ENCODE data around the gene TOMM20. TPM values are rescaled to one million over a fixed set of nuclear protein-coding genes. Genes with fewer than 3 reads are reported as not detected.

The TOMM20 gene
- total RNA-seq, 1 donor from 2014 or later, result 100 TPM

GRCh38 chr1:235122348-235122747 is 6.3 kb downstream of the TOMM20 start:
- Mint-ChIP-seq H3K36me3 (ENCODE audit: unreplicated experiment) (peaks cover 37% of the 10 kb centered on the region), H3K9me3 (ENCODE audit: unreplicated experiment) (no peaks in the 10 kb centered on the region), H3K27me3 (ENCODE audit: unreplicated experiment) (no peaks in the 10 kb centered on the region), H3K4me1 (ENCODE audit: unreplicated experiment) (peaks cover 37% of the 10 kb centered on the region), H3K4me3 (ENCODE audit: unreplicated experiment) (no peak overlapping the region), H3K27ac (ENCODE audit: unreplicated experiment) (no peak overlapping the region)
- no peak for DNase-seq (ENCODE audit: extremely low spot score, unreplicated experiment)
- TF ChIP-seq, protein P1, sequence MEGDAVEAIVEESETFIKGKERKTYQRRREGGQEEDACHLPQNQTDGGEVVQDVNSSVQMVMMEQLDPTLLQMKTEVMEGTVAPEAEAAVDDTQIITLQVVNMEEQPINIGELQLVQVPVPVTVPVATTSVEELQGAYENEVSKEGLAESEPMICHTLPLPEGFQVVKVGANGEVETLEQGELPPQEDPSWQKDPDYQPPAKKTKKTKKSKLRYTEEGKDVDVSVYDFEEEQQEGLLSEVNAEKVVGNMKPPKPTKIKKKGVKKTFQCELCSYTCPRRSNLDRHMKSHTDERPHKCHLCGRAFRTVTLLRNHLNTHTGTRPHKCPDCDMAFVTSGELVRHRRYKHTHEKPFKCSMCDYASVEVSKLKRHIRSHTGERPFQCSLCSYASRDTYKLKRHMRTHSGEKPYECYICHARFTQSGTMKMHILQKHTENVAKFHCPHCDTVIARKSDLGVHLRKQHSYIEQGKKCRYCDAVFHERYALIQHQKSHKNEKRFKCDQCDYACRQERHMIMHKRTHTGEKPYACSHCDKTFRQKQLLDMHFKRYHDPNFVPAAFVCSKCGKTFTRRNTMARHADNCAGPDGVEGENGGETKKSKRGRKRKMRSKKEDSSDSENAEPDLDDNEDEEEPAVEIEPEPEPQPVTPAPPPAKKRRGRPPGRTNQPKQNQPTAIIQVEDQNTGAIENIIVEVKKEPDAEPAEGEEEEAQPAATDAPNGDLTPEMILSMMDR (IDR thresholded peaks at IDR 0.05), result no peak

GRCh38 chr1:235113183-235113917 is 15.3 kb downstream of the TOMM20 start:
- no peaks in the 10 kb centered on the region for H3K9me3 Mint-ChIP-seq (ENCODE audit: unreplicated experiment)
- H3K4me1 Mint-ChIP-seq (ENCODE audit: unreplicated experiment), result peaks cover 10% of the 10 kb centered on the region
- TF ChIP-seq, protein P1 (IDR thresholded peaks at IDR 0.05), result no peak
- H3K27ac Mint-ChIP-seq (ENCODE audit: unreplicated experiment), result no peak overlapping the region
- H3K4me3 Mint-ChIP-seq (ENCODE audit: unreplicated experiment), result no peak overlapping the region
- H3K27me3 Mint-ChIP-seq (ENCODE audit: unreplicated experiment), result no peaks in the 10 kb centered on the region
- no peak for DNase-seq (ENCODE audit: extremely low spot score, unreplicated experiment)
- H3K36me3 Mint-ChIP-seq (ENCODE audit: unreplicated experiment), result peaks cover 56% of the 10 kb centered on the region

DNA sequence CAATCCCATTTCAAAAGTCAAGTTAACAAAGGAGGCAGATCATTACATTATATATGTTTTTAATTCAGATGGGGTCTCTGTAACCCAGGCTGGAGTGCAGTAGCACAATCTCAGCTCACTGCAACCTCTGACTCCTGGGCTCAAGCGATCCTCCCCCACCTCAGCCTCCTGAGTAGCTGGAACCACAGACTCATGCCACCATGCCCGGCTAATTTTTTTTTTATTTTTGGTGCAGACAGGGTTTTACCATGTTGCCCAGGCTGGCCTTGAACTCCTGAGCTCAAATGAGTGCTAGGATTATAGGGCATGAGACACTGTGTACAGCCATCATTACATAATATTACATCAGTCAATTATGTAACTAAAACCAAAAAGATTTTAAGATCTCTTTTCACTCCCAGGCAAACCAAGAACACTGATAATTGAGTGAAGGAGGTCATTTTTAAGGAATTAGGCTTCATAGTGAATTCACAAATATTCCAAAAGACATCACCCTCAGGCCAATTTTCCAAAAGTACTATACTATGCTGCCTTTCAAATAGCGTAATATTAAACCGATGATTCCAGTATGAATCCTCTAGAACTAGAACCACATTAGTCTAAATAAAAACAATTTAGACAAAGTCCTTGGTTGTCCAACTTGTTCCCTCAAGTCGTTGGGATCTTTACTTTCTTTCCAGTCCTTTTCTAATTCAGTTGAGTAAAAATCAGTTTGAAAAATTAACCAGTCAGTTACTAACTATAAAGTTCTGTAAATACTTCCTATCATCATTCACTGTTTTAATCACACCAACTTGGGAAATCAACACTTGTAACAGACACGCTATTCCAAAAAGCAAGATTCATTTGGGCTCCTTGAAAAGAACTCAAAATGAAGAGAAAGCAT is 16.1 kb downstream of the TOMM20 start:
- H3K36me3 Mint-ChIP-seq (ENCODE audit: unreplicated experiment), result peaks cover 49% of the 10 kb centered on the region
- no peak for DNase-seq (ENCODE audit: extremely low spot score, unreplicated experiment)
- TF ChIP-seq, protein P1 (IDR thresholded peaks at IDR 0.05), result no peak
- H3K27ac Mint-ChIP-seq (ENCODE audit: unreplicated experiment), result peak overlapping the region; percentile 42
- H3K9me3 Mint-ChIP-seq (ENCODE audit: unreplicated experiment), result no peaks in the 10 kb centered on the region
- H3K4me3 Mint-ChIP-seq (ENCODE audit: unreplicated experiment), result no peak overlapping the region
- peaks cover 10% of the 10 kb centered on the region for H3K4me1 Mint-ChIP-seq (ENCODE audit: unreplicated experiment)
- no peaks in the 10 kb centered on the region for H3K27me3 Mint-ChIP-seq (ENCODE audit: unreplicated experiment)

DNA sequence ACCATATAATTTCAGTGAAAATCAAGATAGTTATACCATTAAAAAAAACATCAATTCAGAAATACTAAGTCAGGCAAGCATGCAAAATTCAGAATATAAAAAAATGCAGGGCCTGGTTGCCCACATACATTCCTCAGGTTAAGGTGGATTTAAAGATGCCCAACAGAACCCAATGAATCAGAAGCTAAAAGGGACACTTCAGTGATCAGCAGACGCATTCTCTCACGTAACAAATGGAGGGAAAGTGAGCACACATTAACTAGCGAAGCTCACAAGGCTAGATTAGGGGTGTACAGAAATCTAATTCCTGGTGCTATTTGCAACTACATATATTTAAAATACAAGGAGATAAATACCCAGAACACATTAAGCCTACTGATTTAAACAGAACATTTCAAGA is 17.5 kb downstream of the TOMM20 start:
- Mint-ChIP-seq H3K4me1 (ENCODE audit: unreplicated experiment) (peaks cover 10% of the 10 kb centered on the region), H3K27ac (ENCODE audit: unreplicated experiment) (no peak overlapping the region), H3K36me3 (ENCODE audit: unreplicated experiment) (peaks cover 55% of the 10 kb centered on the region), H3K9me3 (ENCODE audit: unreplicated experiment) (no peaks in the 10 kb centered on the region), H3K4me3 (ENCODE audit: unreplicated experiment) (no peak overlapping the region), H3K27me3 (ENCODE audit: unreplicated experiment) (no peaks in the 10 kb centered on the region)
- no peak for DNase-seq (ENCODE audit: extremely low spot score, unreplicated experiment)
- TF ChIP-seq, protein P1 (IDR thresholded peaks at IDR 0.05), result no peak

- Mint-ChIP-seq H3K27me3 (ENCODE audit: unreplicated experiment) (no peaks in the 10 kb centered on the region), H3K4me1 (ENCODE audit: unreplicated experiment) (peaks cover 23% of the 10 kb centered on the region), H3K27ac (ENCODE audit: unreplicated experiment) (no peak overlapping the region), H3K4me3 (ENCODE audit: unreplicated experiment) (no peak overlapping the region), H3K36me3 (ENCODE audit: unreplicated experiment) (peaks cover 46% of the 10 kb centered on the region), H3K9me3 (ENCODE audit: unreplicated experiment) (no peaks in the 10 kb centered on the region)
- no peak for DNase-seq (ENCODE audit: extremely low spot score, unreplicated experiment)
- TF ChIP-seq, protein P1 (IDR thresholded peaks at IDR 0.05), result no peak
Measured at GRCh38 chr1:235108876-235109275, 19.8 kb downstream of the TOMM20 start.
